H1 (cell line): ENCODE data around the gene SLC35E3. TPM values are rescaled to one million over a fixed set of nuclear protein-coding genes. Genes with fewer than 3 reads are reported as not detected.

Source experiments
- EZH2 ChIP-seq: fragments of 200-600 bp; sonication (generic); IDR thresholded peaks from 2 replicates; pipeline ENCODE4 v1.7.1; 2012; ENCODE audit warnings: low read depth, mild to moderate bottlenecking, moderate library complexity, low read length, inconsistent platforms; ENCODE audit not compliant: severe bottlenecking
- SAP30 ChIP-seq: fragments of 300-600 bp; sonication (generic); IDR thresholded peaks from 2 replicates; pipeline ENCODE4 v1.7.1; 2012; ENCODE audit warnings: low read length, moderate library complexity, mild to moderate bottlenecking, inconsistent platforms; ENCODE audit not compliant: insufficient read depth, insufficient replicate concordance
- TAF7 ChIP-seq: optimal IDR thresholded peaks from 2 replicates; pipeline ENCODE3; 2011; ENCODE audit warnings: low read depth, mild to moderate bottlenecking, inconsistent platforms, low read length, moderate library complexity, borderline replicate concordance
- USF2 ChIP-seq: IDR thresholded peaks from 2 replicates; pipeline ENCODE4 v1.6.1; 2011; ENCODE audit warnings: low read length, improper control_type of control experiment
- polyA plus RNA-seq, 7 experiments: library from polyadenylated mRNA; depleted of rRNA in 3 of 7; stranded (reverse) in 5 of 7; unstranded in 2 of 7; fragments of >200 nt in 5 of 7; fragments of 200-250 nt in 2 of 7; gene quantifications; 1 replicate in 5 of 7; 2 replicates in 1 of 7; 4 replicates in 1 of 7; pipeline versions ENCODE4 v1.2.1 to v1.2.3, GENCODE V29; 2011 to 2013; ENCODE audit warnings: missing spikeins in 2 of 7, mixed read lengths in 2 of 7
- total RNA-seq: library from RNA; stranded (reverse); fragmentation: NEBNext Ultra II Directional; extraction: Animal tissue kit (Norgen Biotek cat#: 25700); gene quantifications from 2 replicates; pipeline ENCODE4 v1.2.1, GENCODE V29; 2021
- TF ChIP-seq, protein P1 (sequence below): IDR thresholded peaks from 2 replicates; pipeline ENCODE4 v1.6.1; 2011; ENCODE audit warnings: low read depth, mild to moderate bottlenecking, low read length; ENCODE audit not compliant: insufficient read depth

SLC35E3 gene
- total and polyA plus RNA-seq, 2 of the 8 experiments (the other 6 are each of a cell fraction or from before 2014, with no cell fraction given), result 10.0 to 10.9 TPM

GRCh38 chr12:68766646-68767045 is 20.7 kb downstream of the SLC35E3 start (continued):
- TF ChIP-seq, protein P1, sequence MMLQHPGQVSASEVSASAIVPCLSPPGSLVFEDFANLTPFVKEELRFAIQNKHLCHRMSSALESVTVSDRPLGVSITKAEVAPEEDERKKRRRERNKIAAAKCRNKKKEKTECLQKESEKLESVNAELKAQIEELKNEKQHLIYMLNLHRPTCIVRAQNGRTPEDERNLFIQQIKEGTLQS, result no peak
- TF ChIP-seq SAP30 (no peak), USF2 (no peak), TAF7 (no peak), EZH2 (no peak)
